GM12872 (cell line): Measurements from ENCODE around the gene HOXD13.

Experiments
- TF ChIP-seq, protein P1 (sequence below): IDR thresholded peaks from 3 replicates; pipeline ENCODE4 v1.5.1; 2011; ENCODE audit warnings: low read depth, mild to moderate bottlenecking, low read length, moderate library complexity; ENCODE audit not compliant: insufficient read depth

HOXD13 gene

DNA sequence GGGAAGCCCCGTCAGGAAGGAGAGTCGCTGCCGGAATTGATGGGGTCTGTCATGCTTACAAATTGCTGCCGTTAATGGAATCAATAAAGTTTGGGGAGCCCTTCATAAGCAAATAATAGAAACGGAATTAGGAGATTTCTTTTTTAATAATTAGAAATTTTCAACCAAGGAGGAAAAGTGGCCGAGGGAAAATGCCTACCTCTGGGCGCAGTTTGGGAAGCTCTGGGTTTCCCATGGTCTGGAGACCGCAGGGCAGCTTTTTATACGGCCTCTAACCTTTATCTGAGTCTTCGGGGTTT, 10.0 kb upstream of the HOXD13 start:
- TF ChIP-seq, protein P1, sequence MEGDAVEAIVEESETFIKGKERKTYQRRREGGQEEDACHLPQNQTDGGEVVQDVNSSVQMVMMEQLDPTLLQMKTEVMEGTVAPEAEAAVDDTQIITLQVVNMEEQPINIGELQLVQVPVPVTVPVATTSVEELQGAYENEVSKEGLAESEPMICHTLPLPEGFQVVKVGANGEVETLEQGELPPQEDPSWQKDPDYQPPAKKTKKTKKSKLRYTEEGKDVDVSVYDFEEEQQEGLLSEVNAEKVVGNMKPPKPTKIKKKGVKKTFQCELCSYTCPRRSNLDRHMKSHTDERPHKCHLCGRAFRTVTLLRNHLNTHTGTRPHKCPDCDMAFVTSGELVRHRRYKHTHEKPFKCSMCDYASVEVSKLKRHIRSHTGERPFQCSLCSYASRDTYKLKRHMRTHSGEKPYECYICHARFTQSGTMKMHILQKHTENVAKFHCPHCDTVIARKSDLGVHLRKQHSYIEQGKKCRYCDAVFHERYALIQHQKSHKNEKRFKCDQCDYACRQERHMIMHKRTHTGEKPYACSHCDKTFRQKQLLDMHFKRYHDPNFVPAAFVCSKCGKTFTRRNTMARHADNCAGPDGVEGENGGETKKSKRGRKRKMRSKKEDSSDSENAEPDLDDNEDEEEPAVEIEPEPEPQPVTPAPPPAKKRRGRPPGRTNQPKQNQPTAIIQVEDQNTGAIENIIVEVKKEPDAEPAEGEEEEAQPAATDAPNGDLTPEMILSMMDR = no peak

DNA sequence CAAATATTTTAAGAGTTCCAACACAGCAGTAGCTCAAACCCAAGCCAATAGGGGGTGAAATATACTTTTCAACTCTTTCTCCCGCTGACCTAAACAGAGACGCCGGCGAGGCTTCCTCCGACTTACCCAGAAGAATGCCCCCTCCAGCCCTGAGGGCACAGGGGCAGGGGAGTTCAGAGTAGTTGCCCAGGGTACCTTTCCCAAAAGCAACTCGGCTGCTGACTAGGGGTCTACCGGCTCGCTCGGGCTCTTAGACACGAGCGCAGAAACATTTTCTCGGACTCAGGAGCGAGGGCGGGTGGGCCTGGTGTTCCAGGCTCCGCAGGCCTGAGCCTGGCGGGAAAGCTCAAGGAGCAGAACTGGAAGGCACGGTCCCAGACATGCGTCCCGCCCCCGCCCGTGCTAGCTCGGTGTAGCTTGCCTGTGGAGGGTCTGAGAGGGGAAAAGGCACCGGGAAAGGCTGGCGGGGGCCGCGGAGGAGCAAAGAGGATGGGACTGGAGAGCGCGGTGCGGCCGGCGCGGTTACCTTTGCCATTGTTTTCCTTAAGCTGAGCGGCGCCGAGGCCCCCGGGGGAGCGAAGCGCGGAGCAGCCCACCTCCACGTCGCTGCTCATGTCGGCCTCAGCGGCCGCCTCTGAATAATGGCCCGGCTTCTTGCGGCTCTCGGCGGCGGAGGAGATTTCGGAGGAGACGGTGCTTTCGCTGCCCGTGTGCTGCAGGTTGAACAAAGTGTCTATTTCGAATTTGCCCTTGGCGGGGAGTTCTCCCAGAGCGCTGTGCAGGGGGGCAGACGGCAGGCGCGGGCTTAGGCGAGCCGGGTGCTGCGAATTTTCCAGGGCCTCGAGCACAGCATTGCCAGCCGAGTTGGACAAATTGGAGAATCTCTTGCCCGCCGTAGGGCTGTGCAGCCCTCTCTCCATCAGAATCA, 9.4 kb upstream of the HOXD13 start:
- TF ChIP-seq, protein P1 = no peak

- TF ChIP-seq, protein P1 = no peak
Measured at GRCh38 chr2:176083796-176084261, 8.7 kb upstream of the HOXD13 start, which contains the start of gene EVX2. EVX2 (minus strand) TSS chr2:176083962; CDS start chr2:176083776, 186 bp downstream.

DNA sequence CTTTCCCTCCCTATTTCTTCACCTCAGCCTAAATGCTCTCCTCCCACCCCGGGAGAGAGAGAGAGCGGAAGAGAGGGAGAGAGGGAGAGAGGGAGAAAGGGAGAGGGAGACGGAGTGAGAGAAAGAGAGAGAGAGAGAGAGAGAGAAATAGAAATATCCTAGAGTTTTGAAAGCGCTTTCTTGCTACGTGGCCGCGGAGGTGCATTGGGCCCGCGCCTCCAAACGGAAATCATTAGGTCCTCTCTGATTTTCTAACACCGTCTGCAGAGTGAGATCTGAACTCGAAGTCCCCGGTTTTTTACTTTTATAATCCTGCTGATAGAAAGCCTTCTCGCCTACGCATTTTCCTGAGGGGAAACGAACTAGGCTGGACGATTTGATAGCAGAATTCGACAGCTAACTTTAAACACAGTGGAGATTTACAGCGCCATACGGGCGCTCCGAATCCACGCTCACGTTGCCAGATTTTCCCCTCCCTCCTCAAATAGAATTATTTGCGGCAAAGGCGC, 7.9 kb upstream of the HOXD13 start:
- TF ChIP-seq, protein P1 = no peak

DNA sequence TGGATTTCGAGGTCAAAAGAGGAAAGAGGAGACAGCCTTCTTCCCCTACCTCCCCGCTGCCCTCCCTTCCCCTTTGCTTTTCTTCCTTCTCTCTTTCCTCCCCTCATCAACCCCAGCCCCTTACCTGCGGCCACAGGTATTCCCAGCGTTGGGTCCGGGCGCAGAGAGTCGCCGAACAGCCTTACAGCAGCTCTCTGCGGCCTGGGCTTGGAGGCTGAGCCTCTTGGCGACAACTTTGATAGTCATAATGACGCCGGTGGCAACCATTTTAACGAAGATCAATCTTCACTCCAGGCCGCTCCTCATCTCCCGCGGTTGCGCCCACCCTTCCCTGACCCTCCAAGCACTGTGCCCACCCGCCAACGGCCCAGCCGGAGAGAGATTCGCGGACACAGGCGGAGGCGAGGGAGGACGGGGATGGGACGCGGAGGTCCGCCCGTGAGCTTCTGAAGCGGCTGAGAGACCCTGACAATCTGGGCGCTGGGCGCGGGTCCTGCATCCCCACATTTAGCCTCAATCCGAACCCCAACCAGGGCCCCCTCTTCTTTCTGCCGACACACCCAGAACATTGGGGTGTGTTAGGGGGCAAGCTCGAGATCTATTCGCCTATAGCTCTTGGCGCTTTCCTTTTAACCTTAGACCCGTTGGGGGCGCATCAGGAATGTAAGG, 7.3 kb upstream of the HOXD13 start:
- TF ChIP-seq, protein P1 = no peak

GRCh38 chr2:176085861-176086771, 6.4 kb upstream of the HOXD13 start:
- TF ChIP-seq, protein P1 = peak; percentile 42; the same call in 2 of the 3 replicates
